GM12892 (cell line): ENCODE data around the gene TSC1.

Source experiments
- POLR2A ChIP-seq: IDR thresholded peaks from 2 replicates; pipeline ENCODE4 v1.6.1; 2011; ENCODE audit warnings: low read depth, low read length, control low read depth
- POLR2AphosphoS5 ChIP-seq: IDR thresholded peaks from 2 replicates; pipeline ENCODE4 v1.6.1; 2011; ENCODE audit warnings: low read depth, low read length, control low read depth

GRCh38 chr9:132985489-132985888 lies 41.1 kb upstream of the TSC1 start:
- TF ChIP-seq POLR2A (no peak), POLR2AphosphoS5 (no peak)
